Sigmoid colon (tissue), 4 donors: ENCODE results near the gene CEP162.

Experiments
- CTCF ChIP-seq, 4 experiments: fragments of 450-650 bp in 3 of 4; fragments of 200-600 bp in 1 of 4; IDR thresholded peaks; one replicate each; pipeline ENCODE4 v1.5.1; 2016 to 2019; ENCODE audit warnings: antibody characterized with exemption in 4 of 4, mild to moderate bottlenecking in 3 of 4, moderate library complexity in 2 of 4
- EP300 ChIP-seq, 4 donors: sonication (generic); formaldehyde crosslinking; IDR thresholded peaks; one replicate each; pipeline ENCODE4 v1.6.1; 2017; ENCODE audit warnings: antibody characterized with exemption in 4 of 4
- POLR2AphosphoS5 ChIP-seq, 4 donors: sonication (generic); formaldehyde crosslinking; IDR thresholded peaks; one replicate each; pipeline ENCODE4 v1.6.1; 2017; ENCODE audit warnings: antibody characterized with exemption in 4 of 4

GRCh38 chr6:84274856-84275255 is 47.4 kb upstream of the CEP162 start:
- TF ChIP-seq CTCF (IDR thresholded peaks at IDR 0.05), result no peak
- no peak for TF ChIP-seq POLR2AphosphoS5 (IDR thresholded peaks at IDR 0.05)
- no peak for TF ChIP-seq EP300 (IDR thresholded peaks at IDR 0.05)
